A549 treated with Hydrocortisone at 1 μM for 4 hours (cell line): ENCODE measurements around the gene RFC1. TPM values are rescaled to one million over a fixed set of nuclear protein-coding genes. Genes with fewer than 3 reads are reported as not detected.

Source experiments
- total RNA-seq: library from RNA; stranded (reverse); fragments of 200-300 nt; extraction: Qiagen RNA extraction; gene quantifications from 5 replicates; pipeline ENCODE4 v1.2.3, GENCODE V29; 2022

RFC1 gene
- total RNA-seq, result 16.3 to 26.1 TPM (median 17.9 TPM) in 5 replicates

GRCh38 chr4:39365830-39366771, at the start of gene RFC1:
Gene RFC1, minus strand, starts transcription at chr4:39366362. Its CDS starts 121 bp downstream, at chr4:39366241.

GRCh38 chr4:39406763-39407583, 40.8 kb upstream of the RFC1 start, which contains the start of gene KLB:
Gene KLB, plus strand, starts transcription at chr4:39406930. Its CDS starts 20 bp downstream, at chr4:39406950.

Other genes with a start within 250 kb of the RFC1 start
- 7.4 to 8.3 TPM (median 7.8 TPM) in 5 replicates for gene WDR19, start 183.8 kb downstream of the RFC1 start, total RNA-seq
- gene KLB, start 40.6 kb upstream of the RFC1 start, total RNA-seq, result 0.05 to 0.16 TPM (median 0.12 TPM) in 5 replicates
- gene RPL9, start 92.6 kb upstream of the RFC1 start, total RNA-seq, result 873 to 1,628 TPM (median 915 TPM) in 5 replicates
- gene LIAS, start 92.7 kb upstream of the RFC1 start, total RNA-seq, result 9.1 to 12.1 TPM (median 10.6 TPM) in 5 replicates
- 171 to 295 TPM (median 189 TPM) in 5 replicates for gene UGDH, start 161.1 kb upstream of the RFC1 start, total RNA-seq